ENCODE results near the gene CXADR. TPM values are rescaled to one million over a fixed set of nuclear protein-coding genes. Genes with fewer than 3 reads are reported as not detected.
A peak's percentile ranks its signal among the peaks of the same experiment; 100 is the strongest.

CXADR gene
- polyA plus RNA-seq, 10 donors, result 0.60 to 8.4 (median 0.79) TPM

- DNase-seq, result no peak
These were observed 27.0 kb downstream of the CXADR start for GRCh38 chr21:17539743-17540341.

- no peak for DNase-seq
These were observed 27.7 kb downstream of the CXADR start for GRCh38 chr21:17540530-17540929.

- peak in 2 of 3 donors; percentile 3 to 19 for DNase-seq
These were observed 29.6 kb downstream of the CXADR start for GRCh38 chr21:17542371-17543011.

GRCh38 chr21:17545007-17545406, 32.2 kb downstream of the CXADR start:
- no peak for DNase-seq

GRCh38 chr21:17548262-17548661, 35.4 kb downstream of the CXADR start:
- DNase-seq, result no peak

GRCh38 chr21:17550671-17551308, 37.9 kb downstream of the CXADR start:
- DNase-seq, result no peak

GRCh38 chr21:17552410-17552809, 39.6 kb downstream of the CXADR start:
- DNase-seq, result no peak

- no peak for DNase-seq
These were observed 41.3 kb downstream of the CXADR start for GRCh38 chr21:17554120-17554519.

- DNase-seq, result peak in 1 of 3 donors; percentile 5
These were observed 42.0 kb downstream of the CXADR start for GRCh38 chr21:17554679-17555465.

GRCh38 chr21:17560377-17561025, 47.7 kb downstream of the CXADR start:
- DNase-seq, result no peak

GRCh38 chr21:17570786-17571185, 57.9 kb downstream of the CXADR start:
- no peak for DNase-seq

- DNase-seq, result no peak
These were observed 59.6 kb downstream of the CXADR start for GRCh38 chr21:17572431-17572830.

- no peak for DNase-seq
These were observed 62.2 kb downstream of the CXADR start for GRCh38 chr21:17575076-17575475.

- no peak for DNase-seq
These were observed 63.4 kb downstream of the CXADR start for GRCh38 chr21:17576080-17576835.

- DNase-seq, result no peak
These were observed 64.9 kb downstream of the CXADR start for GRCh38 chr21:17577701-17578100.

GRCh38 chr21:17578162-17578561, 65.3 kb downstream of the CXADR start:
- no peak for DNase-seq

- DNase-seq, result no peak
These were observed 66.0 kb downstream of the CXADR start for GRCh38 chr21:17578876-17579275.

GRCh38 chr21:17580319-17580718, 67.5 kb downstream of the CXADR start:
- no peak for DNase-seq

- no peak for DNase-seq
These were observed 71.1 kb downstream of the CXADR start for GRCh38 chr21:17583898-17584297.

GRCh38 chr21:17585875-17586450, 73.1 kb downstream of the CXADR start:
- peak; percentile 41 to 67 (median 44) for DNase-seq

- peak in 1 of 3 donors; percentile 15 for DNase-seq
These were observed 77.6 kb downstream of the CXADR start for GRCh38 chr21:17590430-17590829.
